NCI-H2107 (cell line): ENCODE results near the gene SF3A2.

Source experiments
- DNase-seq: peaks from one replicate; lab custom pipeline; 2025; lab: John Stamatoyannopoulos, UW

Gene SF3A2

DNA sequence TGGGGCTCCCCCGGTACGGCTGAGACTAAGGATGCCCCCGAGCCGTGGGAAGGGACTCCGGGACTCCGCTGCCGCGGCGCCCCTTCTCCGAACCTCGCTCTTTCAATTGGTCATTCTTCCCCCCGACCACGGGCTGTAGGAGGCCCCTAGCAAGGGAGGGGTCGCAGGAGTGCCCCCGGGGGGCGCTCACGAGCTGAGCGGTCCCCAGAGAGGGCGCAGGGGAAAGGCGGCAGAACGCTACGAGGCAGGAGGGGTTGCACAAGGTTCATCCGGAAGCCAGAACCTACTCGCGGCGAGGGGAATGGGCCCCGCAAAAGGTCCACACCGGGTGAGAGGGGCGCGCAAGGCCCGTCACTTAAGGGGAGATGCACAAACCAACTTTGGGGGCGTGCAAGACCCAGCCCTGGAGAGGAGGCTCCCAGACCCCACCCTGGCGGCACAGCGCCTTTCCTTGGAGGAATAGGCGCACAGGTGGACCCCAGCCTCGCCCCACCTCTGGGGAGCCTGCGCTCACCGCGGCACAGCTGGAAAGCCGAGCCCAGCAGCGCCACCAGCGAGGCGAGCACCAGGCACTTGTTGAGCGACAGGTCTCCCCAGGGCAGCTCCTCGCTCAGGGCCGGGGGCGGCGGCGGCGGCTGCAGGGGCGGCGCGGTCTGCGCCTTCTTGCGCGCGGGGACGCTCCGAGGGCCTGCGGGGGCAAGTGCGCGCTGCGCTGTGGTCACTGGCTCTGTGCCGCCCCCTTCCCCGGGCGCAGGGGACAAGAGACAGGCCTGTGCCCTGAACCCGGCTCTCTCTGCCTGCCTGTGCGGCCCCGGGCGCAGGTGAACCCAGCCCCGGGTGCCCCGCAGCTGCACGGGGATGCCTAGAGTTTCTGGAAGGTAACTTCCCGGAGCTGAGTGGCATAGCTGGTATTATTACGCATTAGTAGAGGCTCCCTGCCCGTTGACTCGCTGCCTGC is 16.8 kb downstream of the SF3A2 start:
- no peak for DNase-seq

DNA sequence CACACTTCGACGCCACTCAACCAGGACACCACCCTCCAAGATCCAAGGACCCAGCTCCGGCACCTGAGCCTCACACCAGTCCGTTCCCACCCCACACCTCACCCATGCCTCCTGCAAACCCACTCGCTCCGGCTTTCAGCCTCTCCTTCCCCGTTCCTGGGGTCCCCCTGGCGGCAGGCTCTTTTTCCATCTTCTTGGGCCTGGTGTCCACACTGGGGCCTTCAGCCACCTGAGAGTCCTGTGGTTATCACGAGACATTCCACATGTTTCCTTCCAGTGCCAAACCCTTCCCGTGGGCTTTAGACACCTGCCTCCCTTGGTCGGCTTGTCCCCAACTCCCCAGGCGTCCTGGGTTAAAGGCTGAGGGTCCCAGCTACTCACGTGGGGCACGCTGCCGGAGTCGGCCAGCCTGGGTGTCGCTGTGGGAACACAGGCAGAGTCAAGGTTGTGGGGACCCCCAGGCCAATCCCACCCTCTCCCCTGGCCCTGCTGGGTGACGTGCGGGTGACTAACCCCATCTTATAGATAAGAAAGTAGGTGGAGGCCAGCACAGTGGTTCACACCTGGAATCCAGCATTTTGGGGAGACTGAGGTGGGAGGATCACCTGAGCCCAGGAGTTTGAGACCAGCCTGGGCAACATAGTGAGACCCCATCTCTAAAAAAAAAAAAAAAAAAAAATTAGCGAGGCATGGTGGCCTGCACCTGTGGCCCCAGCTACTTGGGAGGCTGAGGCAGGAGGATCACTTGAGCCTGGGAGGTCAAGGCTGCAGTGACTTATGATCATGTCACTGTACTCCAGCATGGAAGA is 17.6 kb downstream of the SF3A2 start:
- DNase-seq, result no peak

DNA sequence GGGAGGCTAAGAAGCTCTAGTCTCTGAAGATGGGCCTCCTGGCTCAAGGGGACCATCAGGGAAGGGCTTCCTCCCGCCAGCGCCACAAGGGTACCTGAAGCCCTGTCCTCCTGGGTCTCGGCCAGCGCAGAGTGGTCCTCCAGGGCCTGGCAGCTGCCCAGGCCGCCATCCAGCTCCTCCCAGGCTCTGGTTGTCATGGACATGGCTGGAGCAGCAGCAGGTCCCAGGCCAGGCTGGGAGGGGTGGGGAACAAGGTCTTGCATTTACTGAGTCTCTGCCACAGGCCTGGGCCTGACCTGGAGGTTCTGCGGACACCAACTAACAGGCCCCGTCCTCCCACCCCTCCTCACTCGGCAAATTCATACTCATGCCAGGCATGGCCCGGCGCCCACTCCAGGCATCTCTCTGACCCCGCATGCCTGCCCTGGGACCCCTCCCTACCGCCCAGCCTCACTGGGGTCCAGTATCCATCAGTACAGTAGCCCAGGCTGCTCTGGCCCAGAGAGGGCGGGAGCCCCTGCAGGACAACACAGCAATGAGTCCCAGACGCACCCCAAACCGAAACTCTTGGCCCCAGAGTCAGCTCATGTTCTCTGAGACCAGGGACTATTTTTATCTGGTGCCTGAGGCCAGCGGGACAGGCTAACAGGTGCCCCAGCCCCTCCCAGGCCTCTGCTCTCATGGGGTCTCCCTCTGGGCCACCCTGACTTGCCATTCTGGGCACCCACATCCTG is 18.7 kb downstream of the SF3A2 start:
- no peak for DNase-seq

DNA sequence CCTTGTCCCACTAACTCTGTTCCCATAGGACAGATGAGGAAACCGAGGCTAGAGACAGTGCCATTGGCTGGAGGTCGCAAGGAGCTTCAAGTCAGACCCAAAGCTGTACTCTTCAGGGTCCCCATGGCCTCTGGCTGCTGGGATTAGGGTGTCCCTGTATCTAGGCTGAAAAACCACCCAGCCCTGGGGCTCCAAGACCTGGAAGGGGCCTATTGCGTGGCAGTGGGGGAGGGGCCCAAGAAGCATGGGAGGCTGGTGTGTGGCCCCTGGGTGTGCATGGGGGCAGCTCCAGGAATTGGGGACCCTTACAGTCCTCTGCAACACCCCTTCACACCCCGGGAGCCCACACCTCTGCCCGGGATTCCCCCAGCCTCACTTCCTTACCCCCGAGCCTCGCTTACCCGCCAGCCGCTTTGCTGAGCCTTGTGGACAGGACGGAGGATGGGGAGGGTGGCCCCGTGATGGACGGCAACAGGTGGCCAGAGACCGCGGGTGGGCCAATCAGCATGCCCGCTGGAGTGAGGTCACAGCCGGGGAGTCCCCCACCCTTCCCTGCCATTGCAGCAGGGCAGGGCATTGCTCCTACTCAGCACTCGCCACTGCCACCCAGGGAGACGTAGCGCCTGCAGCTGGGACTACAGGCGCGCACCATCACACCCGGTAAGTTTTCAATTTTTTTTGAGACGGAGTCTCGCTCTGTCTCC is 19.5 kb downstream of the SF3A2 start, which contains the start of gene JSRP1:
TSS of gene JSRP1 (minus strand) at position 436 of the 704 bp plus-strand sequence. CDS start 1,103 bp downstream, outside the sequence.
- no peak for DNase-seq

DNA sequence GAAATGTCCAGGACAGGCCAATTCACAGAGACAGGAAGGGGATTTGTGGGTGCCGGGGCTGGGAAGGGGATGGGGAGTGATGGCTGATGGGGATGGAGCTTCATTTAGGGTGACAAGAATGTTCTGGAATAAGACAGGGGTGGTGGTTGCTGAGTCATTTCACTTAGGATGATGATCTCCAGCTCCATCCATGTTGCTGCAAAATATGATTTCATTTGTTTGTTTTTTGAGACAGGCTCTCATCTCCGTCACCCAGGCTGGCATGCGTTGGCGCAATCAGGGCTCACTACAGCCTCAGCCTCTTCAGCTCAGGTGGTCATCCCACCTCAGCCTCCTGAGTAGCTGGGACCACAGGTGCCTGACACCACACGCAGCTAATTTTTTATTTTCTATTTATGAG is 22.7 kb downstream of the SF3A2 start:
- no peak for DNase-seq

DNA sequence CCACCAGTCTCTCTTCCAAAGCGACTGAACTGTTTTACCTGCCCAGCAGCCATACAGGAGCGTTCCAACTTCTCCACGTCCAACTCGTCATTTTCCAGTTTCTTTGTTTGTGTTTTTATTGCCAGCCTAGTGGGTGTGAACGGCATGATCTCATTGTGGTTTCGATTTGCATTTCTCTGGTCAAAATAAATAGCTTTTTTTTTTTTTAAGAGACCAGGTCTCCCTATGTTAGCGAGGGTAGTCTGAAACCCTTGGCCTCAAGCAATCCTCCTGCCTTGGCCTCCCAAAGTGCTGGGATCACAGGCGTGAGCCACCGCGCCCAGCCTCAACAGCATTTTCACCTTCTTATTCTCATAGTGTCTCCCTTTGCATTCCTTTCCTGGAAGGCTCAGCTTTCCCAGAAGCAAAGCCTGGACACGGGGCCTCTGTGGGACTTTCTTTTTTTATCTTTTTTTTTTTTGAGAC is 23.7 kb downstream of the SF3A2 start:
- DNase-seq, result no peak

DNA sequence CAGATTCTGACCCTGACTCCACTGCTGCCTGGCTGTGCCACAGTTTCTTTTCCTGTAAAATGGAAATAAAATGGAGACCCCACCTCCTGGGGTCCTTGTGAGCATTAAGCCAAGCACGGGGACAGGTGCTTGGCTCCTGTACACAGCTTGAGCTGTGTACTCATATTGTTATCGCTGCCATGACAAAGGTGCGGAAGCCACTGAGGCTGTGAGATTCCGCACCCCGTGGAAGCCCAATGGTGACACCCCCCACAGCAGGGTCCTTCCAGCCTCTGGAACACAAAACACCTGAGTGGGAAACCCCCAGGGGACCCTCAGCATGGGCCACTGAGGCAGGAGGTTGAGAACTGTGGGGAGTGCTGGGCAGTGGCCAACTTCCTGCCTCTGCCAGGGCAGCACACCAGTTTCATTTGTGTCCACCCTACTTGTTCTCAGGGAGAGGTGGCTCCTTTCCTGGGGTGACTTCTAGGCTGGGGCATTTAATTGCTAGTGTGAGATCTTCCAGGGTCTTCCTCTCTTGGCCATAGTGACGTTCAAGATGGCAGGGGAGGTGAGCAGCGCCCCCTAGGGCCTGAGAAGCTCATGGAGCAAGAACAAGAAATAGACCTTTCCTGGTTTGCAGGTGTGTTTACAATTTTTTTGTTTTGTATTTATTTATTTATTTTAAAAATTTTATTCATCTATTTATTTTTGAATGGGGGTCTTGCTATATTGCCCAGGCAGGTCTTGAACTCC is 25.0 kb downstream of the SF3A2 start:
- DNase-seq, result no peak

DNA sequence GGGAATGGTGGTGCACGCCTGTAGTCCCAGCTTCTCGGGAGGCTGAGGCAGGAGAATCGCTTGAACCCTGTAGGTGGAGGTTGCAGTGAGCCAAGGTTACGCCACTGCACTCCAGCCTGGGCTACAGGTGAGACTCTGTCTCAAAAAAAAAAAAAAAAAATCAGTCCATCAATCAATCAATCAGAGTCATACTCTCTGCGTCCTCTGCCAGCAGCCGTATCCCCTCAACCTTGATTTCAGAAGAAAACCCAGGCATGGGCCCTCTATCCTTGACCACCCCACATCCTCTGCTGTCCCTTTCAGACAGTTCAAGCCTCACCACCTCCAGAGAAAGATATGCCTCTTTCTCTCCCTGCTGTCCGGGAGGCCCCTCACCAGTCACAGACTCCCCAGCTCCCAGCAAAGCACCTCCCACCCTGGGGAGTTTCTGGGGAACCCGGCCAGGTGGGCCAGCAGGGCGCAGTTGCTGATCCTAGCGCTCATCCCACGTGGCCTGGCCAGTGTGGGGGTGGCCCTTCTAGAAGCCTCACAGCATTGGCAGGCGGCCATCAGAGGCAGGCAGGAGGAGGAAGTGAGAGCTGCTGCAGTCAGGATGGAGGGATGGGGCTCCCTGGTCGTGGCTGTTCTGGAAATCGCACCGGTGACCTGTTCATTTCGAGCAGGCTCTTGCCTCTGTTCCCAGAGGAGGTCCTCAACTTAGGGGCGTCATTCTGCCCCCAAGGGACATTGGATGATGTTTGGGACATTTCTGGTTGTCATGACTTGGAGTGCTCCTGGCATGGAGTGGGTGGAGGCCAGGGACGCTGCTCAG is 29.8 kb downstream of the SF3A2 start:
- DNase-seq, result no peak

DNA sequence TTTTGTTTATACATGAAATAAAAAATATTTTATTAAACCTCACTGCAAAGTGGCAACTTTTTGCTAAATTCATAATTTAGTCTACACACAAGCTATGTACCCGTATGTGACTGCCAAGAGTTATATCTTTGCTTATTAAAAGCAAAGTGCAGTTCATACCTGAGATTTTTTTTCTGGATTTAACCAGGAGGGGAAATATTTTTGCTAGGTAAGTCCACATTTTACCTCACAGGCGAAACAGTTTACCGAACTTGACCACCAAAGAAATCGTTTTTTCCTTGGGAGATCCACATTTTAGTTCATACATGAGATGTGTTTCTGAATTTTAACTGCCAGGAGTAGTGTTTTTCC is 31.8 kb downstream of the SF3A2 start:
- no peak for DNase-seq

DNA sequence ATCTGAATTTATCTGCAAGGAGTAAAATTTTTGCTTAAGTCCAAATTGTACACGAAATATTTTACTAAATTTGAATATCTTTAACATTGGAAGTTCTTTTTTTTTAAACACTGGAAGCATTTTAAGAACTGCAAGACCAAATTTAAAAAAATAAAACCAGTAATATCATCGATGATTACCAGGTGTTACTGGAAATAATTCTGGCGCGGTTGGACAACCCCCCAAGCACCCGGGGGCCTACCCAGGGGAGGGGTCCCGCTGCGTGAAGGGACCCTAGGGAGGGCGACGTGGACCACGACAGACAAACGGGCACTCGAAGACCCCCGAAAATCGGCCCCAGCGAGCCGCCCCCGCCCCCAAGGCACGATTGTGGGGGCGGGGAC is 32.2 kb downstream of the SF3A2 start:
- DNase-seq, result no peak

DNA sequence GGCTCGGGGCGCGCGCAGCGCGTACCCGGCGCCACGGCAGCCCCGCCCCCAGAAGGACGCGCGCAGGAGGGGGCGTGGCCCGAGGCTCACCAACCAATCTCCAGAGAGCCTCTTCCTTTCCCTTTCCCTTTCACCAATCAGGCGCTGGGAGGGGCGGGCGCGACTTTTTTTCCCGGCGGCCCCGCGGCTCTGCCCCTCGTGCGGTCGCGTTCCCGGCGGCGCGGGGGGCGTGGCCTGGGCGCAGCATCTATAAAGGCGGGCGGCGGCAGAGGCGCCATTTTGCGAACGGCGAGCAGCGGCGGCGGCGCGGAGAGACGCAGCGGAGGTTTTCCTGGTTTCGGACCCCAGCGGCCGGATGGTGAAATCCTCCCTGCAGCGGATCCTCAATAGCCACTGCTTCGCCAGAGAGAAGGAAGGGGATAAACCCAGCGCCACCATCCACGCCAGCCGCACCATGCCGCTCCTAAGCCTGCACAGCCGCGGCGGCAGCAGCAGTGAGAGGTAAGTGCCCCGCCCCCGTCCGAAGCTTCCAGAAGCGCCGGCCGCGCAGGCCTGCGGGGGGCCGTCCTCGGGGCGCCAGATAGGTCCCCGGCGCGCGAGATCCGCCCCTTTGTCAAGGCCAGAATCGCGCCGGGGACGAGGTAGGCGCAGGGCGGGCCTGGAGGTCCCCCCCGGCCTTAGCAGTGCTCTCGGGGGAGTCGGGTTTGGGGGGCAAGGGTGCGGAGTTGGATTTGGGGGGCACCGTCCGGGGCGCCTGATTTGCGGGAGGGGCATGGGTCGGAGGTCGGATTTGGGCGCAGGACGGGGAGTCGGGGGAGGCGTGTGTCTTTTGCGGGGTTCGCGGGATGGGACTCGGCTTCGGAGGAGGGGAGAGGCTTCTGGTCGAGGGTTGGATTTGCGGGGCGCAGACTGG is 32.9 kb downstream of the SF3A2 start:
- DNase-seq, result peak; percentile 90

DNA sequence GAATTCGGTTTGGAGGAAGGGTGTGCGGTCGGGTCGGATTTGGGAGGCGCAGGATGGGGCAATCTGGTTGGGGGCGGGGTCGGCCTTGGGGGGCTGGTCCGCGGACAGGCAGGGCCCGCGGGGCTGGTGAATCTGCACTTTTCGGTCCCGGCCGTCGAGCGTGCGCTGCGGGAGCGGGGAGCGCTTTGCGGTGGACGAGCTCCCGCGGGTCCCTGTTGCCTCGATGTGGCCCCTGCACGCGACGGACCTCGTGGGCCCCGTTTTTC is 33.5 kb downstream of the SF3A2 start:
- DNase-seq, result no peak

DNA sequence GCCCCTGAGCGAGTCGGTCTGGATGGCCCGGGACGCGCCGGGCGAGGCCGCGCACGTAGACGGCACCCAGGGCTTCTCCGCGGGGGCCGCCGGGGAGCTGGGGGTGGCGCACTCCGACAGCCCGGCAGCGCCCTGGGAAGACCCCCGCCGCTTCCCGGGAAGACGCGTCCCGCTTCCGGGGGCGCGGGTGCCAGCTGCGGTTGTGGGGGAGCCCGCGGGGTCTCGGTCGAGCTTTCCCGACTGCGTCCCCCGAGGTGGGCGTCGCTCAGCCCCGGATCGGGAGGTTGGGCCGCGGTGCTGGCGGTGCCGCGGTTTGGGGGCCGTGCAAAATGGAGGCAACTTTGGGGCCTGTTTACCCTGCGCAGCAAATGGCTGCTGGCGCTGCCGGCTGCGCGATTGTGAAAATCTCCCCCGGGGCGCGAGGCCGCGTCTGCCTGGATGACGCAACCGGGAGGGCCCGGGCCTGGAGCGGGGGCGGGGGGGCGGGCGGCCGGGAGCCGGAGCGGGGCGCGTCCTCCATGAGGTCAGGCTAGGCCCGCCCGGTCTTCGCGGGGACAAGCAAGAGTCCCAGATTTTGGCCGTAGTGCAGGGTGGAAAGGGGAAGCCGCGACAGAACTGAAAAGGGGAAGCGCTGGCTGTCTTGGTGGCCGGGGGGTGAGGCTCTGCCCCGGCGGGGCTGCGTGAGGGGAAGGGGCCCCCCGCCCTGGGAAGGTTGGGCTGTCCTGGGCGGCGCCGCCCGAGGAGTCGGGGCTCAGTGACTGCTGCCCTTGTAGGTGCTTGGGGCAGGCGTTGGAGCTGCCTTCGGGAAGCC is 34.0 kb downstream of the SF3A2 start:
- no peak for DNase-seq

DNA sequence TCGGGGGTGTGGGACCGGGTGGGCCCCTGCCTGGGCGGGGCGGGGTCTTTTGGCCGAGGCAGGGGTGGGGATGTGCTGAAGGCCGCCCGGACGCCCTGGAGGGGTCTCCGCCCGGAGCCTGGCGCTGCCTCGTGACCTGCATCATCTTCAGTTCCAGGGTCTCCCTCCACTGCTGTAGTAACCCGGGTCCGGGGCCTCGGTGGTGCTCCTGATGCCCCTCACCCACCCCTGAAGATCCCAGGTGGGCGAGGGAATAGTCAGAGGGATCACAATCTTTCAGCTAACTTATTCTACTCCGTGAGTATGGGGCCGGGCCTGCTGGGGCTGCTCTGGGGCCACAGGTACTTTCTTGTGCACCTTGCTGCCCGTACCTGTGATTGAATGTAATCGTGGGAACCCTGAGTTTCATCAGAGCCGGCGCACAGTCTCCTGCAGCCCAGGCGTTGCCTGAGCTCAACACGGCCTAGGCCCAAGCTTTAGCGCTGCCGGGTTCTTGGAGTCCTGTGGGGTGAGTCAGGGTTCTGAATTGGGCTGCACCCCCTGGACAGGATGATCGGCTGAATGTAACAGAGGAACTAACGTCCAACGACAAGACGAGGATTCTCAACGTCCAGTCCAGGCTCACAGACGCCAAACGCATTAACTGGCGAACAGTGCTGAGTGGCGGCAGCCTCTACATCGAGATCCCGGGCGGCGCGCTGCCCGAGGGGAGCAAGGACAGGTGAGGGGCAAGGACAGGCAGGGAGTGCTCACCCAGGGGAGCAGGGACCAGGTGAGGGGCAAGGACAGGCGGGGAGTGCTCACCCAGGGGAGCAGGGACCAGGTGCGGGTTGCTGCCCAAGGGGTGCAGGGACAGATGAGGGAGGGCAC is 34.8 kb downstream of the SF3A2 start:
- DNase-seq, result no peak

DNA sequence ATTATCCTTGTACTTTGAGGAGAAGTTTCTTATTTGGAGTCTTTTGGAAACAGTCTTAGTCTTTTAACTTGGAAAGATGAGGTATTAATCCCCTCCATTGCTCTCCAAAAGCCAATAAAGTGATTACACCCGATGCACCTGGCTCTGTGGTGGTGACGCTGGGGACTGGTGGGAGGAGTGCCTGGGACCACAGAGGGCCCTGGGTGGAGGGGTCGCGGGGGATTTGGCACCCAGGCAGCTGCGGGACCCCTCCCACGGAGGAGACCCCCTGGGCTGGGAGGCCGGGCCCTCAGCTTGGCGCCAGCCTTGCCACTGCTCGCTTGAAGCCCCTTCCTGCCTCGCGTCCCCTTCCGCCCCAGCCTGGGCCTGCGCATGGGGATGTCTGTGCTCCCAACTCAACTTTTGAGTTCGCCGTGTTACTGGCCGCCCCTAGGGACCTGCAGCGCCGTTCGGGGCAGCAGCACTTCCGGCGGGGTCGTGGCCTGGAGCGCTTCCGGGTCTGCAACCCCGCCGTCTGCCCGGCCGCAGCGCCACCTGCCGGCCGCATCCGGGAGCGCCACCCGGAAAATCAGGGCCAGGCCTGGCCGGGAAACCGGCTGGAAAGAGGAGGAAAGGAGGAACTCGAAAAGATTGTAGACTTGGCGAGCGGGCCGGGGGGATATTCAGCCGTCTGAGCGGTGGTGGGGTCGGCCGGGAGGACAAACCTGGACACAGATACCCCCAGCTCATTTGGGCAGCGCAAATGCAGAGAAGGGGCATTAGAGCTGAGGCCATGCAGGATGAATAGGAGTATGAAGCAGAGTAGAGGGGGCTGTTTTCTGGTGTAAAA is 36.9 kb downstream of the SF3A2 start:
- DNase-seq, result peak; percentile 66

DNA sequence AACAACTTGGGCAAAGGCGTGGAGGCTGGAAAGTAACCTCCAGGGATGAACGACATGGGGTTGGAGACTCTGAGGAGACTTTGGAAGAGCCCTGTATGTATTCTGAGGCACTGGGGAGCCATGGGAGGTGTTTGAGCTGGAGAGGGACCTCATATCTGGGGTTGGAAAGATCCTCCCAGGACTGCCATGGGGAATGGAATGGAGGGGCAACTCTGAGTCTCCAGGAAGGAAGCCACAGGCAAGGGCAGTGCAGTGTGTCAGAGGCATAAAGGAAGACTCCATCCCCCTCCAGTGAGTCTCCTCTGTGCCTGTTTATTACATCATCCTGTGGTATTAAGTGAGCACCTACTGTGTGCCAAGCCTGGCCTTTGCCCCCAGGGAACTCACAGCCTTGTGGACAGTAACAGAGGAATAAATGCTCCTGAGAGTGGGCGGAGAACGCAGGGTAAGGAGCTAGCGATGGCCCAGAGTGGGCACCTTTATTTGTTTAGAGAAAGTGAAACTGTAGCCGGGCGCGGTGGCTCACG is 37.6 kb downstream of the SF3A2 start:
- no peak for DNase-seq
